T-helper 22 cell (primary cell): ENCODE results near the gene ST3GAL5.

Experiments
- DNase-seq: peaks from one replicate; pipeline ENCODE4 v3.0.0-alpha.2; 2020; ENCODE audit warnings: low read depth

Gene ST3GAL5

DNA sequence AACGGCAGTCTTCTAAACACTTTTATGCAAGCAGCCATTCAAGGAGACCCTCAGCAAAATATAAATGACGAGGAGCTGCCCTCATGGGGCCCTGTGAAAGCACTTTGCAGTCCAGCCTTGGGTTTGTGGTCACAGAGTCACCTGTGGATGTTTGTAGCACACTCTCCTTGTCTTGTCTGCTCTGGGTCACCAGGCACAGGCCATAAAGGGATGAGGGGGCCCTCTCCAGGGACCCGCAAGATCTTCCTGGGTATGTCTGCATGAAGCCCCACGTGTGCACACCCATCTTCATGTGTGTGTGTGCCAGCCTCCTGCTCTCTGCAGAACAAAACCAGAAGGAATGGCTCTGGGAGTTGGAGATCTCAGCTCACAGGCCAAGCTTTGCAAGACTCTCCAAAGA lies 98.8 kb downstream of the ST3GAL5 start:
- DNase-seq = no peak

DNA sequence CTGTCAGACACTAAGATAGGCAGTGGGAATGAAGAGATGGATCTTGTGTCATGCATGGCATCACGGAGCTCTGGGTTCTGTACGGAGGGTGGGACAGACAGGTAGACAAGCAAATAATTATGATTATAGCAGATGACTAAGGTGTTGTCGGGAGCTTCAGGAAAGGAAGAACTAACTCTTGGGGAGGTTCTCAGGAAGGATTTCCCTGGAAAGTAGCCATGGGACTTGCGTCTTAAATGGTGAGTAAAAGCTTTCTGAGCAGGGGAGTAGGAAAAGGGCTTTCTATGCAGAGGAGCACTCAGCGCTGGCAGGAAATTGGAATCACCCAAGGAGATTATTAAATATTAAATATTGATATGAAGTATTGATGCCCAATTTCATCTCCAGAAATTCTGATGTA lies 99.5 kb downstream of the ST3GAL5 start:
- no peak for DNase-seq

DNA sequence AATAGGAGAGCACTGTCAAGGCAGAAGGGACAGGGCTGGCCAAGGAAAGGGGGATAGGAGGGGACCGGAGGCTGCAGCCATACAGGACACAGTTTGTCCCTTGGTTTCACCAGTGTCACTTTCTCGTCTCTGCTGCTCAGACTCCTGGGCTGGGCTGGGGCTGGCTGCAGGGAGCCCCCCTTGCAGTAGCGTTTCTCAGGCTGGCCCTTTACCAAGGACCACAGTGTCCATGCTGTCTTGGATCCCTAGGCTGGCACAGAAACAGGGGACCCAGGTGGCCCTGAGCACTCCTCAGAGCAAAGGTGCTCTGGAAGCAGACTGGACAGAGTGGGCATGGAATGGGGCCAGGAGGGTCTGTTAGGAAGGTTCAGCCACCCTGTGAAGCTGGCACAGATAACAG lies 100.2 kb downstream of the ST3GAL5 start:
- DNase-seq = no peak

DNA sequence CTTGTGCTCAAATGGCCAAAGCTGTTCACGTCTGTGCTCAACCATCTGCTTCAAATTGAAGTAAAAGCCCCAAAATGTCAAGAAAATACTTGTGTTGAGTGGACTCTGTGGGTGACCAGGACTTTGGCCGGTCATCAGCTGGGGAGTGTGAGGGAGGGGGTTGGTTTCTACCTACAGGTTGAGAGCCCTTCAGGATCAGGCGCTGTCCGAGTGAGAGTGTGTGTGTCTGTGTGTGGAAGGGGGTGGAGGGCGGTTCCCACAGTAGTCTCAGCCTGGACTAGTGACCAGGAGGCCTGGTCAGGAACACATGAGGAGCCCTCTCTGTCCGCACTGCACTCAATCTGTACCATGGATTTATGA lies 100.8 kb downstream of the ST3GAL5 start:
- no peak for DNase-seq

DNA sequence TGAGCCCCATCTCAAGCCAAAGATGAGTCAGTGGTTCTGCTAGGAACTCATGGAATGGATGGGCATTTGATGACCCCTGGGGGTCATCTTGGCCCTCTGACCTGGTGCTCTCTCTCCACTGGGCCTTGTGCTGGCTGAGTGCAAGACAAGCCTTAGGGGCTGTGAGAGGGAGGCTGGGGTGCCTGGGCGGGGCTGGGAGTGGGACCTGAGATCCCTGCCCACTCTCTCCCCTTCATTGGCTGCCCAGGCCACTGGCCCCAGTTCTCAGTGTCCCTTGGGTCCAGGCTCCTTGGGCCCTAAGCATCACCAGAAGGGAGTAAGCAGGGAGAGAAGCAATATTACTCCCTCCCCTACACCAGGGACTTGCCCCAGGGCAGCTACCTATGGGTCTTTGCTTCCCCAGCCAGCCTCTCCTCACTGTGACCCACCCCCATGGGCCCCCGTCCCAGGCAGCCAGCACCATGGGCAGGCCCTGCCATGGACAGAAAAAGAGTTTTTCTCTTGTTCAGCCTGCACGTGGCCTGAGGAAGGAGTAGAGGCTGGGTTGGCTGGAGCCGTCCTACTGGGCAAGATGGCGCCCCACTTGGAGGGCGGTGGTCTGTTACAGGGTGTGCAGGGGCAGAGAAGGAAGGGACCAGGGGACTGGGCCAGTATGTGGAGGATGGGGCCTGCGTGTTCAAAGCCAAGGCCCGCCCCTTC lies 101.4 kb downstream of the ST3GAL5 start:
- DNase-seq = no peak
